Measurements from ENCODE around the gene TUBGCP2.

The TUBGCP2 gene

GRCh38 chr10:133231946-133232574 is 76.6 kb downstream of the TUBGCP2 start:
- H3K4me3 ChIP-seq (ENCODE audit: low read length), result no peak overlapping the region

GRCh38 chr10:133231244-133231945 is 77.3 kb downstream of the TUBGCP2 start:
- no peak for TF ChIP-seq ZNF274 (IDR thresholded peaks at IDR 0.05; ENCODE audit: low read depth, low read length)
- no peak overlapping the region for H3K4me3 ChIP-seq (ENCODE audit: low read length)

More at GRCh38 chr10:133231946-133232574, 76.6 kb downstream of the TUBGCP2 start:
- no peak for TF ChIP-seq ZNF274 (IDR thresholded peaks at IDR 0.05; ENCODE audit: low read depth, low read length)

- TF ChIP-seq ZNF274 (IDR thresholded peaks at IDR 0.05; ENCODE audit: low read depth, low read length), result no peak
- H3K4me3 ChIP-seq (ENCODE audit: low read length), result no peak overlapping the region
Observed at GRCh38 chr10:133230387-133231195, 78.1 kb downstream of the TUBGCP2 start.

- TF ChIP-seq ZNF274 (IDR thresholded peaks at IDR 0.05; ENCODE audit: low read depth, low read length), result no peak
- H3K4me3 ChIP-seq (ENCODE audit: low read length), result no peak within 1 kb of the TSS
Observed at GRCh38 chr10:133230044-133230361, 78.7 kb downstream of the TUBGCP2 start, which contains the start of gene UTF1. Gene UTF1 (plus strand): TSS chr10:133230217. CDS start chr10:133230289, 72 bp downstream.

GRCh38 chr10:133229265-133230043 is 79.2 kb downstream of the TUBGCP2 start:
- TF ChIP-seq ZNF274 (IDR thresholded peaks at IDR 0.05; ENCODE audit: low read depth, low read length), result no peak
- no peak overlapping the region for H3K4me3 ChIP-seq (ENCODE audit: low read length)
